GM15510 (cell line): ENCODE results near the gene SLC29A3.

Experiments used
- POLR2A ChIP-seq: IDR thresholded peaks from 3 replicates; pipeline ENCODE4 v1.6.1; 2011; ENCODE audit warnings: borderline replicate concordance; ENCODE audit not compliant: insufficient read length; ENCODE audit errors: extremely low read depth

Gene SLC29A3

GRCh38 chr10:71339796-71340589, 20.9 kb downstream of the SLC29A3 start:
- TF ChIP-seq POLR2A: no peak

- TF ChIP-seq POLR2A: no peak
Observed at GRCh38 chr10:71342573-71343391, 23.7 kb downstream of the SLC29A3 start.

- TF ChIP-seq POLR2A: no peak
Observed at GRCh38 chr10:71343392-71343773, 24.3 kb downstream of the SLC29A3 start.

- TF ChIP-seq POLR2A: no peak
Observed at GRCh38 chr10:71344154-71344925, 25.3 kb downstream of the SLC29A3 start.

- no peak for TF ChIP-seq POLR2A
Observed at GRCh38 chr10:71344993-71345480, 26.0 kb downstream of the SLC29A3 start.

- TF ChIP-seq POLR2A: no peak
Observed at GRCh38 chr10:71345694-71346093, 26.6 kb downstream of the SLC29A3 start.

GRCh38 chr10:71346731-71347130, 27.7 kb downstream of the SLC29A3 start:
- no peak for TF ChIP-seq POLR2A

GRCh38 chr10:71347587-71348395, 28.7 kb downstream of the SLC29A3 start:
- no peak for TF ChIP-seq POLR2A

- TF ChIP-seq POLR2A: no peak
Observed at GRCh38 chr10:71348850-71349249, 29.8 kb downstream of the SLC29A3 start.

GRCh38 chr10:71349406-71349805, 30.3 kb downstream of the SLC29A3 start:
- TF ChIP-seq POLR2A: no peak

GRCh38 chr10:71351087-71351486, 32.0 kb downstream of the SLC29A3 start:
- no peak for TF ChIP-seq POLR2A

GRCh38 chr10:71351628-71352319, 32.7 kb downstream of the SLC29A3 start:
- no peak for TF ChIP-seq POLR2A

- TF ChIP-seq POLR2A: no peak
Observed at GRCh38 chr10:71353639-71354038, 34.6 kb downstream of the SLC29A3 start.
